GM23338 (cell line): ENCODE data around the gene NUDT2. TPM values are rescaled to one million over a fixed set of nuclear protein-coding genes. Genes with fewer than 3 reads are reported as not detected.

Source experiments
- ATAC-seq: fragments of 200-7000 bp; cut with Tn5 transposase; 3 replicates; pipeline ENCODE4 v1.9.1; 2020
- DNase-seq: peaks from one replicate; pipeline ENCODE4 v3.0.0-alpha.2; 2015; ENCODE audit warnings: low spot score
- H2AFZ ChIP-seq: fragments of 200-600 bp; sonication (generic); 2 replicates; pipeline ENCODE4 v1.8.0; 2016; ENCODE audit warnings: antibody characterized with exemption, mild to moderate bottlenecking, moderate library complexity
- H3F3A ChIP-seq: fragments of 200-600 bp; sonication (generic); replicated peaks from 2 replicates; pipeline ENCODE4 v1.8.0; 2017; ENCODE audit warnings: antibody characterized with exemption, mixed run types, low read depth
- H3K27ac ChIP-seq: fragments of 200-600 bp; sonication (generic); 2 replicates; pipeline ENCODE4 v1.6.1; 2016; ENCODE audit warnings: low read depth
- H3K27me3 ChIP-seq: fragments of 200-600 bp; sonication (generic); 2 replicates; pipeline ENCODE4 v1.8.0; 2016; ENCODE audit warnings: mild to moderate bottlenecking, mixed run types, moderate library complexity; ENCODE audit not compliant: insufficient read depth
- H3K36me3 ChIP-seq: fragments of 200-600 bp; sonication (generic); 2 replicates; pipeline ENCODE4 v1.8.0; 2016; ENCODE audit warnings: mild to moderate bottlenecking; ENCODE audit not compliant: insufficient read depth
- H3K4me1 ChIP-seq: fragments of 200-600 bp; sonication (generic); 2 replicates; pipeline ENCODE4 v1.8.0; 2016; ENCODE audit warnings: mild to moderate bottlenecking, moderate library complexity; ENCODE audit not compliant: insufficient read depth
- H3K4me2 ChIP-seq: fragments of 200-600 bp; sonication (generic); 2 replicates; pipeline ENCODE4 v1.7.1; 2017; ENCODE audit warnings: mixed run types
- H3K4me3 ChIP-seq: fragments of 200-600 bp; sonication (generic); 2 replicates; pipeline ENCODE4 v1.6.1; 2016; ENCODE audit warnings: mixed run types
- H3K79me2 ChIP-seq: fragments of 200-600 bp; sonication (generic); replicated peaks from 2 replicates; pipeline ENCODE4 v1.8.0; 2017; ENCODE audit warnings: mild to moderate bottlenecking; ENCODE audit not compliant: insufficient read depth
- H3K9me2 ChIP-seq: fragments of 200-600 bp; sonication (generic); 2 replicates; pipeline ENCODE4 v1.8.0; 2017; ENCODE audit not compliant: insufficient read depth
- H4K20me1 ChIP-seq: fragments of 200-600 bp; sonication (generic); replicated peaks from 2 replicates; pipeline ENCODE4 v1.8.0; 2017; ENCODE audit warnings: mild to moderate bottlenecking; ENCODE audit not compliant: insufficient read depth
- H3K27ac Mint-ChIP-seq: 2 replicates; pipeline ENCODE4 v1.8.0; 2020; ENCODE audit warnings: inconsistent platforms, mild to moderate bottlenecking, moderate library complexity, mixed read lengths
- H3K27me3 Mint-ChIP-seq: 3 replicates; pipeline ENCODE4 v1.8.0; 2022; ENCODE audit warnings: low read depth, mild to moderate bottlenecking, moderate library complexity, mixed read lengths, inconsistent platforms; ENCODE audit not compliant: insufficient read depth, poor library complexity
- H3K36me3 Mint-ChIP-seq: 3 replicates; pipeline ENCODE4 v1.8.0; 2021; ENCODE audit warnings: low read depth, mild to moderate bottlenecking, inconsistent platforms, moderate library complexity, mixed read lengths
- H3K4me1 Mint-ChIP-seq: 3 replicates; pipeline ENCODE4 v1.8.0; 2020; ENCODE audit warnings: mild to moderate bottlenecking, inconsistent platforms, mixed read lengths
- H3K4me3 Mint-ChIP-seq: 3 replicates; pipeline ENCODE4 v1.8.0; 2021; ENCODE audit warnings: moderate library complexity, mild to moderate bottlenecking, inconsistent platforms, mixed read lengths
- H3K9me3 Mint-ChIP-seq: 3 replicates; pipeline ENCODE4 v1.8.0; 2020; ENCODE audit warnings: moderate library complexity, mild to moderate bottlenecking, inconsistent platforms, mixed read lengths
- EZH2 ChIP-seq: fragments of 200-600 bp; sonication (generic); IDR thresholded peaks from one replicate; pipeline ENCODE4 v1.8.0; 2017; ENCODE audit warnings: antibody characterized with exemption, mild to moderate bottlenecking, low read depth; ENCODE audit not compliant: unreplicated experiment
- EZH2phosphoT487 ChIP-seq: fragments of 200-600 bp; sonication (generic); IDR thresholded peaks from one replicate; pipeline ENCODE4 v1.8.1; 2018; ENCODE audit warnings: antibody characterized with exemption; ENCODE audit not compliant: unreplicated experiment
- POLR2AphosphoS5 ChIP-seq: IDR thresholded peaks from 2 replicates; pipeline ENCODE4 v1.6.1; 2016; ENCODE audit warnings: antibody characterized with exemption, low read depth
- STAT1 ChIP-seq: IDR thresholded peaks from one replicate; pipeline ENCODE4 v1.6.1; 2016; ENCODE audit warnings: antibody characterized with exemption; ENCODE audit not compliant: unreplicated experiment
- ZNF331 ChIP-seq: fragments of 250-450 bp; sonication (Bioruptor Pico); IDR thresholded peaks from 2 replicates; pipeline ENCODE4 v1.5.0; 2020; ENCODE audit warnings: low read depth, mild to moderate bottlenecking, moderate library complexity
- polyA plus RNA-seq: library from polyadenylated mRNA; unstranded; fragments of >200 nt; fragmentation: Nextera tagmentation; extraction: Ambion mirVana; gene quantifications from 2 replicates; pipeline ENCODE4 v1.2.1, GENCODE V29; 2016
- total RNA-seq: library from RNA; depleted of rRNA; stranded (reverse); fragments of >200 nt; shearing (Covaris generic); gene quantifications from 2 replicates; pipeline ENCODE4 v1.2.3, GENCODE V29; 2014
- TF ChIP-seq, protein P1 (sequence below): IDR thresholded peaks from one replicate; pipeline ENCODE4 v1.6.1; 2018; ENCODE audit warnings: antibody characterized with exemption; ENCODE audit not compliant: unreplicated experiment
- TF ChIP-seq, protein P2 (sequence below): IDR thresholded peaks from 2 replicates; pipeline ENCODE4 v1.6.1; 2016; ENCODE audit warnings: antibody characterized with exemption
- TF ChIP-seq, protein P3 (sequence below), 2 experiments: fragments of 200-600 bp in 1 of 2; sonication (generic) in 1 of 2; conservative IDR thresholded peaks; 2 replicates each; pipeline versions ENCODE4 v1.5.1 to v1.6.1; 2016 to 2017; ENCODE audit warnings: antibody characterized with exemption in 2 of 2, low read depth in 2 of 2, mild to moderate bottlenecking in 2 of 2, moderate library complexity in 1 of 2

NUDT2 gene
- total and polyA plus RNA-seq, 2 experiments from 2014 or later, result 9.5 to 16.4 TPM

DNA sequence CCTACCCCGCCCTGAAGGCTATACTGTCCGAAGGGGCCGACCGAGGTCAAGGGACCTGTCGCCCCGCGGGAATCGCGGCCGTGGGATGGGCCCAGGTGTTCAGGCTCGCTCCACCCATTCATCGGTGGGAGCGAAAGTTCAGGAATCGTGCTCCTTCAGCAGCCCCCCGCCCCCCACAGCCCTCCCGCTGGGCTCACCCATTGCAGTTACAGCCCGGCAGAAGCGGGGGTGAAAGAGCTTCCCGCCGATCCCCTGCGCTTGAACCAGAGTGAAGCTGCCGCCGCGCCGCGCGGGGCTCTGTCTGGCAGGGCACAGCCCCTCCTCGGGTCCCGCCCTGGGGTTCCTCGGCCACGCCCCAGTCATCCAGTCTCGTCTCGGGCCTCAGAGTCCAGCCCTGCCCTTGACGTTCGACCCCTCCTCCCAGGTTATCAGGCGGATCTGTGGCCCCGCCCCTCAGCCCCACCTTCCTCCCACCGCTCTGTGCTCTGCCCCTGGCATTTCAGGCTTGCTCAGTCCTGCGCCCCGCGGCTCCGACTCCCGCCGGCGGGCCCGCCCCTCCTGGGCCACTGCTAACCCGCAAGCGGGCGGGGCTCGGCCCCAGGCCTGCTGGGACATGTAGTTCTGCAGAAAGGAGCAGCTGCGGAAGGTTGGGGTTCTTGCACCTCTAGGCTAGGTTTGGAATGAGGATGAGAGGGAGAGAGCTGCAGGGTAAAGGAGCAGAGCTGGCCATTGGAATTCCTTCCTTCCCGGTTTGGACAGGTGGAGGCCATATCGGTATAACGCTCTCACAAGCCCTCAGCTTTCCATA is 47.4 kb downstream of the NUDT2 start, which contains the start of gene MYORG:
TSS of gene MYORG (minus strand) at position 303 of the 808 bp plus-strand sequence. CDS start 3,955 bp downstream, outside the sequence.
- no peaks in the 10 kb centered on the region for H3K79me2 ChIP-seq
- ATAC-seq (peak; percentile 56), DNase-seq (peak; percentile 99)
- H3F3A ChIP-seq, result no peaks in the 10 kb centered on the region; the same call in 1 of the 2 replicates
- TF ChIP-seq, protein P1, sequence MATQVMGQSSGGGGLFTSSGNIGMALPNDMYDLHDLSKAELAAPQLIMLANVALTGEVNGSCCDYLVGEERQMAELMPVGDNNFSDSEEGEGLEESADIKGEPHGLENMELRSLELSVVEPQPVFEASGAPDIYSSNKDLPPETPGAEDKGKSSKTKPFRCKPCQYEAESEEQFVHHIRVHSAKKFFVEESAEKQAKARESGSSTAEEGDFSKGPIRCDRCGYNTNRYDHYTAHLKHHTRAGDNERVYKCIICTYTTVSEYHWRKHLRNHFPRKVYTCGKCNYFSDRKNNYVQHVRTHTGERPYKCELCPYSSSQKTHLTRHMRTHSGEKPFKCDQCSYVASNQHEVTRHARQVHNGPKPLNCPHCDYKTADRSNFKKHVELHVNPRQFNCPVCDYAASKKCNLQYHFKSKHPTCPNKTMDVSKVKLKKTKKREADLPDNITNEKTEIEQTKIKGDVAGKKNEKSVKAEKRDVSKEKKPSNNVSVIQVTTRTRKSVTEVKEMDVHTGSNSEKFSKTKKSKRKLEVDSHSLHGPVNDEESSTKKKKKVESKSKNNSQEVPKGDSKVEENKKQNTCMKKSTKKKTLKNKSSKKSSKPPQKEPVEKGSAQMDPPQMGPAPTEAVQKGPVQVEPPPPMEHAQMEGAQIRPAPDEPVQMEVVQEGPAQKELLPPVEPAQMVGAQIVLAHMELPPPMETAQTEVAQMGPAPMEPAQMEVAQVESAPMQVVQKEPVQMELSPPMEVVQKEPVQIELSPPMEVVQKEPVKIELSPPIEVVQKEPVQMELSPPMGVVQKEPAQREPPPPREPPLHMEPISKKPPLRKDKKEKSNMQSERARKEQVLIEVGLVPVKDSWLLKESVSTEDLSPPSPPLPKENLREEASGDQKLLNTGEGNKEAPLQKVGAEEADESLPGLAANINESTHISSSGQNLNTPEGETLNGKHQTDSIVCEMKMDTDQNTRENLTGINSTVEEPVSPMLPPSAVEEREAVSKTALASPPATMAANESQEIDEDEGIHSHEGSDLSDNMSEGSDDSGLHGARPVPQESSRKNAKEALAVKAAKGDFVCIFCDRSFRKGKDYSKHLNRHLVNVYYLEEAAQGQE, result no peak
- TF ChIP-seq EZH2phosphoT487 (no peak), POLR2AphosphoS5 (peak; percentile 70), ZNF331 (CRISPR knock-in tag) (no peak)
- TF ChIP-seq, protein P2, sequence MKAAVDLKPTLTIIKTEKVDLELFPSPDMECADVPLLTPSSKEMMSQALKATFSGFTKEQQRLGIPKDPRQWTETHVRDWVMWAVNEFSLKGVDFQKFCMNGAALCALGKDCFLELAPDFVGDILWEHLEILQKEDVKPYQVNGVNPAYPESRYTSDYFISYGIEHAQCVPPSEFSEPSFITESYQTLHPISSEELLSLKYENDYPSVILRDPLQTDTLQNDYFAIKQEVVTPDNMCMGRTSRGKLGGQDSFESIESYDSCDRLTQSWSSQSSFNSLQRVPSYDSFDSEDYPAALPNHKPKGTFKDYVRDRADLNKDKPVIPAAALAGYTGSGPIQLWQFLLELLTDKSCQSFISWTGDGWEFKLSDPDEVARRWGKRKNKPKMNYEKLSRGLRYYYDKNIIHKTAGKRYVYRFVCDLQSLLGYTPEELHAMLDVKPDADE, result peak; percentile 81
- Mint-ChIP-seq H3K4me3 (peak within 1 kb of the TSS; percentile 83), H3K4me1 (peaks cover 30% of the 10 kb centered on the region), H3K9me3 (no peaks in the 10 kb centered on the region; the same call in 2 of the 3 replicates), H3K27ac (no peak within 1 kb of the TSS), H3K36me3 (peaks cover 2% of the 10 kb centered on the region; the same call in 2 of the 3 replicates), H3K27me3 (peaks cover 37% of the 10 kb centered on the region)
- peak within 1 kb of the TSS; percentile 93 for H2AFZ ChIP-seq
- H3K4me1 ChIP-seq, result peaks cover 28% of the 10 kb centered on the region
- no peaks in the 10 kb centered on the region for H3K36me3 ChIP-seq
- no peaks in the 10 kb centered on the region for H3K9me2 ChIP-seq
- no peak within 1 kb of the TSS for H3K27ac ChIP-seq
- H4K20me1 ChIP-seq, result no peaks in the 10 kb centered on the region
- peak within 1 kb of the TSS; percentile 90 for H3K4me2 ChIP-seq
- H3K4me3 ChIP-seq, result peak within 1 kb of the TSS; percentile 81
- peaks cover 37% of the 10 kb centered on the region for H3K27me3 ChIP-seq

DNA sequence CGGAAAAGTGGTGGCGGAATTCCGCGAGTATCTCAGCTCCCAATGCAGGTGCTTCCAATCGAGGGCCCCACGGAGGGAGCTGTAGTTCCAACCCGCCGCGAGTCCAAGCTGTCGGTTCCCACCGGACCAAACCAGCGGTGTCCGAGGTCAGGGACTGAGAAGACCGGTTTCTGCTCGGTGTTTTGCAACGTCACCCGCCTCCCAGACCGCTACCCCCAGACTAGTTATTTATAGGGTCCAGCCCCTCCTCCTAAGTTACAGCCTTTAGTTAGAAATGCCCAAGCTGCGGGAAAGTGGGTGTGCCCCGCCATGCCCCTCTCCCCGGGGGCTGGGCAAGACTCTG is 48.0 kb downstream of the NUDT2 start:
- no peaks in the 10 kb centered on the region for H3K36me3 ChIP-seq
- H3K4me2 ChIP-seq, result peak overlapping the region; percentile 80
- peak overlapping the region; percentile 93 for H2AFZ ChIP-seq
- H3K4me3 ChIP-seq, result peak overlapping the region; percentile 81
- no peak overlapping the region for H3K27ac Mint-ChIP-seq
- ATAC-seq (no peak), DNase-seq (no peak)
- peak overlapping the region; percentile 83 for H3K4me3 Mint-ChIP-seq
- no peaks in the 10 kb centered on the region; the same call in 1 of the 2 replicates for H3F3A ChIP-seq
- H3K9me3 Mint-ChIP-seq, result no peaks in the 10 kb centered on the region; the same call in 2 of the 3 replicates
- H3K4me1 Mint-ChIP-seq, result peaks cover 31% of the 10 kb centered on the region
- no peak for TF ChIP-seq EZH2
- TF ChIP-seq ZNF331 (CRISPR knock-in tag), result no peak
- no peak for TF ChIP-seq POLR2AphosphoS5
- TF ChIP-seq, protein P3, sequence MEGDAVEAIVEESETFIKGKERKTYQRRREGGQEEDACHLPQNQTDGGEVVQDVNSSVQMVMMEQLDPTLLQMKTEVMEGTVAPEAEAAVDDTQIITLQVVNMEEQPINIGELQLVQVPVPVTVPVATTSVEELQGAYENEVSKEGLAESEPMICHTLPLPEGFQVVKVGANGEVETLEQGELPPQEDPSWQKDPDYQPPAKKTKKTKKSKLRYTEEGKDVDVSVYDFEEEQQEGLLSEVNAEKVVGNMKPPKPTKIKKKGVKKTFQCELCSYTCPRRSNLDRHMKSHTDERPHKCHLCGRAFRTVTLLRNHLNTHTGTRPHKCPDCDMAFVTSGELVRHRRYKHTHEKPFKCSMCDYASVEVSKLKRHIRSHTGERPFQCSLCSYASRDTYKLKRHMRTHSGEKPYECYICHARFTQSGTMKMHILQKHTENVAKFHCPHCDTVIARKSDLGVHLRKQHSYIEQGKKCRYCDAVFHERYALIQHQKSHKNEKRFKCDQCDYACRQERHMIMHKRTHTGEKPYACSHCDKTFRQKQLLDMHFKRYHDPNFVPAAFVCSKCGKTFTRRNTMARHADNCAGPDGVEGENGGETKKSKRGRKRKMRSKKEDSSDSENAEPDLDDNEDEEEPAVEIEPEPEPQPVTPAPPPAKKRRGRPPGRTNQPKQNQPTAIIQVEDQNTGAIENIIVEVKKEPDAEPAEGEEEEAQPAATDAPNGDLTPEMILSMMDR (conservative IDR thresholded peaks at IDR 0.05; ENCODE audit: low read depth in 2 of 2), result no peak
- TF ChIP-seq STAT1, result no peak
- peaks cover 43% of the 10 kb centered on the region for H3K27me3 ChIP-seq
- no peaks in the 10 kb centered on the region for H3K79me2 ChIP-seq
- no peaks in the 10 kb centered on the region for H4K20me1 ChIP-seq
- H3K4me1 ChIP-seq, result peaks cover 29% of the 10 kb centered on the region
- no peaks in the 10 kb centered on the region for H3K9me2 ChIP-seq
- H3K36me3 Mint-ChIP-seq, result no peaks in the 10 kb centered on the region; the same call in 2 of the 3 replicates
- no peak overlapping the region for H3K27ac ChIP-seq
- H3K27me3 Mint-ChIP-seq, result peaks cover 40% of the 10 kb centered on the region
